Stimulated activated CD4-positive, alpha-beta T cell treated with anti-CD3 and anti-CD28 coated beads, Interleukin-12 subunit alpha, Interleukin-12 subunit beta, amount 100 ng/mL, for 48 hours (primary cell): ENCODE data around the gene PLK3.

Source experiments
- DNase-seq, 3 donors: peaks; one replicate each; pipeline ENCODE4 v3.0.0-alpha.2; 2020; ENCODE audit warnings: low read depth in 2 of 3, low spot score in 1 of 3

PLK3 gene

DNA sequence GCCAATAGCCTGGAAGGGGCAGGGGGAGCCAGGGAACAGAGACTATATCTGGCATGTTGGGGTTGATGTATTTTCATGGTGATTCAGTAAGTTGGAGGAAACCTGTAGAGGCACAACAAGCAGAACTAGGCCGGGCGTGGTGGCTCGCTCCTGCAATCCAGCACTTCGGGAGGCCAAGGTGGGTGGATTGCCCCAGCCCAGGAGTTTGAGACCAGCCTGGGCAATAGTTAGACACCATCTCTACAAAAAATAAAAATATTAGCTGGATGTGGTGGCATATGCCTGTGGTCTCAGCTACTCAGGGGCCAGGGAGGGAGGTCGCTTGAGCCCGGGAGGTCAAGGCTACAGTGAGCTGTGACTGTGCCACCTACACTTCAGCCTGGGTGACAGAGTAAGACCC is 53.0 kb downstream of the PLK3 start:
- DNase-seq, result no peak

DNA sequence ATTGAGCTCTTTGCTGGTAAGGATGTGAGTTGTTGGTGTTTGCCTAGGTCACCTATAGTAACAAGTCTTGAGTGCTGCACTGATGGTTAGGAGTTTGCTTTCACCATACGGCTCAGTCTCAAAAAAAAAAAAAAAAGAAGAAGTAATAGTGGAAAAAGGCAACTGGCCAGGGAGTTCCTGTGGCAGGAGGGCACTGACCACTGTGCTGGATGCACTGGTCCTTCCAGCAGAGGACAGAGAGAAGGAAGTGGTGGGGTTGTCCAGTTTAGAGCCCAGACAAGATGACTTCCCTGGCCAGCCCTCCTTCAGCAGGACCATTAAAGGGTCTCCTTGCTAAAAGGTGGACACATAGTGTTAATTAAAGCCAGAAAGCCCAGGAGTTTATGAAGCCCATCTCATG is 54.8 kb downstream of the PLK3 start:
- no peak for DNase-seq
